Cardiac fibroblast (primary cell): ENCODE results near the gene LACC1.

Experiments used
- DNase-seq, 2 donors: peaks; one replicate each; pipeline versions ENCODE4 v3.0.0 to v3.0.0-alpha.2; 2010; ENCODE audit warnings: low read depth in 2 of 2
- H3K4me3 ChIP-seq, 2 donors: replicated peaks in 1 of 2; 1 replicate in 1 of 2; 2 replicates in 1 of 2; pipeline ENCODE4 v1.5.1; 2011; ENCODE audit warnings: low read depth in 2 of 2, low read length in 2 of 2, mild to moderate bottlenecking in 2 of 2, moderate library complexity in 1 of 2
- CTCF ChIP-seq: IDR thresholded peaks from one replicate; pipeline ENCODE4 v1.5.1; 2011; ENCODE audit warnings: low read depth, mild to moderate bottlenecking, low read length, inconsistent platforms

Gene LACC1

GRCh38 chr13:43848001-43848649 lies 31.6 kb upstream of the LACC1 start:
- TF ChIP-seq CTCF, result no peak
- no peak overlapping the region for H3K4me3 ChIP-seq
- peak; percentile 87 to 91 for DNase-seq

GRCh38 chr13:43850873-43851272 lies 28.8 kb upstream of the LACC1 start:
- no peak for TF ChIP-seq CTCF
- H3K4me3 ChIP-seq, result no peak overlapping the region
- no peak for DNase-seq

DNA sequence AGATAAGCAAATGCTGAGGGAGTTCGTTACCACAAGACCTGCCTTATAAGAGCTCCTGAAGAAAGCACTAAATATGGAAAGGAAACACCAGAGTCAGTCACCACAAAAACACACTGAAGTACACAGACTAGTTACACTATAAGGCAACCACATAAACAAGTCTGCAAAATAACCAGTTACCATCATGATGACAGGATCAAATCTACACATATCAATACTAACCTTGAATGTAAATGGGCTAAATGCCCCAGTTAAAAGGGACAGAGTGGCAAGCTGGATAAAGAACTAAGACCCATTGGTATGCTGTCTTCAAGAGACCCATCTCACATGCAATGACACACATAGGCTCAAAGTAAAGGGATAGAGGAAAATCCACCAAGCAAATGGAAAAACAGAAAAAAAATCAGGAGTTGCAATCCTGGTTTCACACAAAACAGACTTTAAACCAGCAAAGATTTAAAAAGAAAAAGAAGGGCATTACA lies 26.7 kb upstream of the LACC1 start:
- H3K4me3 ChIP-seq, result no peak overlapping the region
- no peak for DNase-seq
- no peak for TF ChIP-seq CTCF

DNA sequence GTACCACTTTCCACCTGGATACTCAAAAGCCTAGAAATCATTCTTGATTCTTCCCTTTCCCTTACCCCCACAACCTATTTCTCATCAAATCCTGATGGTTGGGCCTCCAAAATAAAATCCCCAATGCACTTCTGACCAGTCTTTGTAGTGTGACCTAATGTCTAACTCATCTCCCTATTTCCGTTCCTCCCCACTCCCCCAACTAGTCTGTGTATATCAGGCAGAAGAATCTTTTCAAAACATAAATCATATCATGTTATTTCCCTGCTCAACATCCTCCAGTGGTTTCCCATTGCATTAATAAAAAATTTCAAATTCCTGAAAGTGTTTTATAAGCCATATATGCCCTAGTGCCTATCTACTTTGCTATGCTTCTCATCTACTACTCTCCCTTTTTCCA lies 17.8 kb upstream of the LACC1 start:
- H3K4me3 ChIP-seq, result no peak overlapping the region
- no peak for TF ChIP-seq CTCF
- peak in 1 of 2 donors; percentile 54 for DNase-seq

GRCh38 chr13:43864921-43865320 lies 14.8 kb upstream of the LACC1 start:
- TF ChIP-seq CTCF, result no peak
- DNase-seq, result no peak
- no peak overlapping the region for H3K4me3 ChIP-seq

DNA sequence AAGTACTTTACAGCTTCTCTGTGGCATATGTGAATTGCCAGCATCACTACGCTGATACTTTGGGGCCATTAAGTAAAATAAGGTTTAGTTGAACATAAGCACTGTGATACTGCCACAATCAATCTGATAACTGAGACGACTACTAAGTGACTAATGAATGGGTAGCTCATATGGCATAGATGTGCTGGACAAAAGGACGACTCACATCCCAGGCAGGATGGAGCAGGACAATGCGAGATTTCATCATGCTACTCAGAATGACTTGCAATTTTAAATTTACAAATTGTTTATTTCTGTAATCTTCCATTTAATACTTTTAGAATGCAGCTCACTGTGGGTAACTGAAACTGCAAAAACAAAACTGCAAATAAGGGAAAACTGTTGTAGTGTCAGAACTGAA lies 13.8 kb upstream of the LACC1 start:
- H3K4me3 ChIP-seq, result no peak overlapping the region
- DNase-seq, result peak; percentile 49 to 89
- TF ChIP-seq CTCF, result no peak

- no peak overlapping the region for H3K4me3 ChIP-seq
- no peak for TF ChIP-seq CTCF
- no peak for DNase-seq
These were observed 7.5 kb upstream of the LACC1 start for GRCh38 chr13:43872181-43872580.
